B cell (primary cell): ENCODE results near the gene LMAN1L. TPM values are rescaled to one million over a fixed set of nuclear protein-coding genes. Genes with fewer than 3 reads are reported as not detected.
A peak's percentile ranks its signal among the peaks of the same experiment; 100 is the strongest.

Source experiments
- ATAC-seq: fragments of 200-7000 bp; cut with Tn5 transposase; one replicate; pipeline ENCODE4 v1.10.0; 2021; ENCODE audit warnings: low read depth, mild to moderate bottlenecking, moderate number of reproducible peaks, moderate library complexity
- CTCF ChIA-PET: fragments of 350-600 bp; sonication (Branson Sonifier 250); formaldehyde crosslinking; loops from one replicate; lab custom pipeline; 2021; ENCODE audit warnings: antibody characterized with exemption, inconsistent platforms; lab: Charles Lee
- POLR2A ChIA-PET: fragments of 350-600 bp; sonication (Branson Sonifier 250); formaldehyde crosslinking; loops from one replicate; lab custom pipeline; 2021; ENCODE audit warnings: antibody characterized with exemption; lab: Charles Lee
- DNase-seq: peaks from one replicate; pipeline ENCODE4 v3.0.0; 2013
- H2AFZ ChIP-seq: 2 replicates; pipeline ENCODE4 v1.6.1; 2012; ENCODE audit warnings: mild to moderate bottlenecking, low read depth, low read length; ENCODE audit not compliant: insufficient read depth, poor library complexity, severe bottlenecking
- H3K27ac ChIP-seq, 2 donors: 1 replicate in 1 of 2; 2 replicates in 1 of 2; pipeline ENCODE4 v1.5.1; 2012 to 2013; ENCODE audit warnings: low read length in 2 of 2, mild to moderate bottlenecking in 2 of 2, moderate library complexity in 1 of 2
- H3K27me3 ChIP-seq, 4 experiments: fragments of 200-600 bp in 1 of 4; sonication (generic) in 1 of 4; replicated peaks in 1 of 4; 1 replicate in 2 of 4; 2 replicates in 2 of 4; pipeline versions ENCODE4 v1.6.1 to v1.7.0; 2013 to 2016; ENCODE audit warnings: low read length in 3 of 4, mild to moderate bottlenecking in 2 of 4, mixed read lengths in 1 of 4, moderate library complexity in 1 of 4; ENCODE audit not compliant: insufficient read depth in 4 of 4, control insufficient read depth in 3 of 4; ENCODE audit errors: control extremely low read depth in 1 of 4
- H3K36me3 ChIP-seq, 2 experiments: replicated peaks in 1 of 2; 1 replicate in 1 of 2; 2 replicates in 1 of 2; pipeline versions ENCODE4 v1.6.1 to v1.7.1; 2013; ENCODE audit warnings: low read length in 1 of 2; ENCODE audit not compliant: insufficient read depth in 2 of 2, control insufficient read depth in 1 of 2; ENCODE audit errors: control extremely low read depth in 1 of 2, extremely low read depth in 1 of 2
- H3K4me1 ChIP-seq, 2 donors: fragments of 200-600 bp in 1 of 2; sonication (generic) in 1 of 2; 1 replicate in 1 of 2; 2 replicates in 1 of 2; pipeline versions ENCODE4 v1.5.1 to v1.6.1; 2013 to 2017; ENCODE audit warnings: low read length in 2 of 2; ENCODE audit not compliant: control insufficient read depth in 2 of 2, insufficient read depth in 2 of 2
- H3K4me2 ChIP-seq: replicated peaks from 2 replicates; pipeline ENCODE3; 2012; ENCODE audit warnings: mild to moderate bottlenecking, low read depth, low read length; ENCODE audit not compliant: poor library complexity, severe bottlenecking
- H3K4me3 ChIP-seq, 5 experiments: fragments of 200-600 bp in 1 of 5; sonication (generic) in 1 of 5; 1 replicate in 3 of 5; 2 replicates in 2 of 5; pipeline versions ENCODE4 v1.5.1 to v1.7.0; 2011 to 2016; ENCODE audit warnings: low read length in 4 of 5, mild to moderate bottlenecking in 4 of 5, low read depth in 2 of 5, control low read depth in 1 of 5, moderate library complexity in 1 of 5; ENCODE audit not compliant: insufficient read depth in 1 of 5; ENCODE audit errors: control extremely low read depth in 1 of 5, extremely low read depth in 1 of 5
- H3K79me2 ChIP-seq: fragments of 200-600 bp; sonication (generic); one replicate; pipeline ENCODE4 v1.6.0; 2016; ENCODE audit warnings: low read length; ENCODE audit not compliant: control insufficient read depth, insufficient read depth
- H3K9ac ChIP-seq: fragments of 200-600 bp; sonication (generic); 2 replicates; pipeline ENCODE4 v1.6.1; 2017; ENCODE audit warnings: mild to moderate bottlenecking, low read length, moderate library complexity
- H3K9me3 ChIP-seq, 3 donors: one replicate each; pipeline versions ENCODE4 v1.6.1 to v1.7.1; 2013; ENCODE audit warnings: low read length in 2 of 3; ENCODE audit not compliant: control insufficient read depth in 2 of 3, insufficient read depth in 1 of 3; ENCODE audit errors: control extremely low read depth in 1 of 3
- H4K20me1 ChIP-seq: 2 replicates; pipeline ENCODE4 v1.6.0; 2012; ENCODE audit warnings: mild to moderate bottlenecking, low read length; ENCODE audit not compliant: insufficient read depth, control insufficient read depth, poor library complexity, severe bottlenecking
- H3K27ac Mint-ChIP-seq: one replicate; pipeline ENCODE4 v1.8.0; 2021; ENCODE audit warnings: mixed read lengths
- H3K27me3 Mint-ChIP-seq: one replicate; pipeline ENCODE4 v1.8.0; 2021; ENCODE audit warnings: mixed read lengths
- H3K4me1 Mint-ChIP-seq: one replicate; pipeline ENCODE4 v1.8.0; 2021; ENCODE audit warnings: mixed read lengths
- H3K4me3 Mint-ChIP-seq: one replicate; pipeline ENCODE4 v1.8.0; 2021; ENCODE audit warnings: mixed read lengths
- H3K9me3 Mint-ChIP-seq: one replicate; pipeline ENCODE4 v1.8.0; 2022; ENCODE audit warnings: mixed read lengths; ENCODE audit not compliant: insufficient read depth
- CTCF ChIP-seq: fragments of 200-600 bp; IDR thresholded peaks from one replicate; pipeline ENCODE4 v1.8.0; 2022; ENCODE audit warnings: antibody characterized with exemption, mild to moderate bottlenecking
- EZH2 ChIP-seq: IDR thresholded peaks from 2 replicates; pipeline ENCODE4 v1.6.1; 2012; ENCODE audit warnings: borderline replicate concordance, low read depth, mild to moderate bottlenecking, moderate library complexity, low read length; ENCODE audit not compliant: insufficient read depth, poor library complexity, severe bottlenecking
- WGBS: methylation state at CpG from one replicate; pipeline ENCODE4 v1.1.5; 2013; ENCODE audit warnings: missing lambda C conversion rate; ENCODE audit not compliant: insufficient coverage; 5-methylcytosine and 5-hydroxymethylcytosine counted together
- intact Hi-C: fragments of 100-400 bp; cut with micrococcal nuclease; formaldehyde crosslinking; loops from one replicate; pipeline ENCODE4 v1.10.0; 2022
- polyA plus RNA-seq: library from polyadenylated mRNA; depleted of rRNA; stranded (reverse); fragments of >200 nt; gene quantifications from 2 replicates; pipeline ENCODE4 v1.2.3, GENCODE V29; 2012
- total RNA-seq, 2 donors: library from RNA; stranded (reverse); fragments of 120-200 nt in 1 of 2; gene quantifications; 1 replicate in 1 of 2; 2 replicates in 1 of 2; pipeline versions ENCODE4 v1.2.3 to v1.2.4, GENCODE V29; 2013 to 2022

LMAN1L gene
- total and polyA plus RNA-seq, 2 donors (not counting 1 experiment from before 2014, with no cell fraction given) = 0.60 to 1.1 TPM

DNA sequence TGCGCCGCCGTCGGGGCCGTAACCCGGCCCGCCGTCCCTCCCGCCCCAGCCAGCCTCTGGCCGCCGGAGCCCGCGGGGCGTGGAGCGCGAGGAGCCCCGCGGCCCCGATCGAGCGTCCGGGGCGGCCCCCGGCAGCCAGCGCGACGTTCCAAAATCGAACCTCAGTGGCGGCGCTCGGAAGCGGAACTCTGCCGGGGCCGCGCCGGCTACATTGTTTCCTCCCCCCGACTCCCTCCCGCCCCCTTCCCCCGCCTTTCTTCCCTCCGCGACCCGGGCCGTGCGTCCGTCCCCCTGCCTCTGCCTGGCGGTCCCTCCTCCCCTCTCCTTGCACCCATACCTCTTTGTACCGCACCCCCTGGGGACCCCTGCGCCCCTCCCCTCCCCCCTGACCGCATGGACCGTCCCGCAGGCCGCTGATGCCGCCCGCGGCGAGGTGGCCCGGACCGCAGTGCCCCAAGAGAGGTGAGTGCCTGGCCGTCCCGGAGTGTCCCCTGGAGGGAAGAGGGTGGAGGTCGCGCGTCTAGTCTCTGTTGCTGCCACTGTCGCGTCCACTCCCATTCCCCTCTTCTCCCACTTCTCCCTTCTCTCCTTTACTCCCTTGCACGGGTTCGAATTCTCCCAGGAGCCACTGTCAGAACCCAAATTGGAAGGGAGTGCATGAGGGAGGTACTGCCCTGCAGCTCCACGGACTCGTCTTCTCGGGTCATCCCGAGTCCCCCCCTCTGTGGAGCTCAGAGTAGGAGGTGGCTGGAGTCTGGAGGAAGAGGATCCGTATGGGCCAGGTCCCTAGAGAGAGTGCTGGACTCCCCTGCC, 30.2 kb upstream of the LMAN1L start:
- Mint-ChIP-seq H3K4me3 (peak overlapping the region; percentile 93), H3K27me3 (no peaks in the 10 kb centered on the region), H3K4me1 (peaks cover 85% of the 10 kb centered on the region), H3K27ac (peak overlapping the region; percentile 96), H3K9me3 (no peaks in the 10 kb centered on the region)
- H4K20me1 ChIP-seq = peaks cover 10% of the 10 kb centered on the region
- TF ChIP-seq CTCF (no peak), EZH2 (no peak)
- peak overlapping the region; percentile 12 for H2AFZ ChIP-seq
- peak overlapping the region; percentile 42 to 99 (median 86) for H3K4me3 ChIP-seq
- POLR2A ChIA-PET = interaction anchor here (1.6 to 15.2 kb wide), 5 partner anchors 8 to 385 kb away, joined by 4 to 572 read pairs (median 16); no protein-coding TSS in a partner anchor
- peak overlapping the region; percentile 91 for H3K4me2 ChIP-seq
- H3K36me3 ChIP-seq = peaks cover 0 to 10% of the 10 kb centered on the region in 2 experiments
- H3K9ac ChIP-seq = peak overlapping the region; percentile 84
- H3K4me1 ChIP-seq = peaks cover 67 to 84% of the 10 kb centered on the region in 2 donors
- peaks cover 75% of the 10 kb centered on the region for H3K79me2 ChIP-seq
- intact Hi-C loops = loop anchor here (10.0 kb wide), 1 partner anchor 348 kb away; the partner anchor contains the start of gene SEMA7A
- under 1% methylated on average over 40 of the region's 72 CpGs for WGBS
- H3K27me3 ChIP-seq = no peaks in the 10 kb centered on the region
- peak; percentile 19 for ATAC-seq
- CTCF ChIA-PET = interaction anchor here (1.0 to 37.1 kb wide), 5 partner anchors 2 to 400 kb away, joined by 3 to 2548 read pairs (median 4); partner anchors contain the start of genes CSK and LMAN1L
- peak overlapping the region; percentile 90 to 93 for H3K27ac ChIP-seq
- peaks cover 0 to 6% (median 0%) of the 10 kb centered on the region in 3 donors for H3K9me3 ChIP-seq
- peak; percentile 88 for DNase-seq
